CD4-positive, CD25-positive, alpha-beta regulatory T cell (primary cell): ENCODE results near the gene RABGAP1L. TPM values are rescaled to one million over a fixed set of nuclear protein-coding genes. Genes with fewer than 3 reads are reported as not detected.

Experiments
- ATAC-seq, 2 donors: fragments of 150-1000 bp; cut with Tn5 transposase; one replicate each; pipeline ENCODE4 v1.10.0; 2021; ENCODE audit warnings: low read depth in 2 of 2, moderate number of reproducible peaks in 2 of 2, moderate library complexity in 1 of 2
- DNase-seq, 3 donors: peaks; one replicate each; pipeline versions ENCODE4 v3.0.0 to v3.0.0-alpha.2; 2012 to 2022; ENCODE audit warnings: mixed read lengths in 1 of 3
- H3K27ac ChIP-seq: one replicate; pipeline ENCODE4 v1.7.0; 2013; ENCODE audit warnings: mild to moderate bottlenecking, low read length; ENCODE audit not compliant: insufficient read depth, poor library complexity, severe bottlenecking
- H3K27me3 ChIP-seq: one replicate; pipeline ENCODE4 v1.7.0; 2013; ENCODE audit warnings: low read length; ENCODE audit not compliant: control insufficient read depth, insufficient read depth
- H3K36me3 ChIP-seq: one replicate; pipeline ENCODE4 v1.7.0; 2013; ENCODE audit warnings: mild to moderate bottlenecking, low read length, moderate library complexity; ENCODE audit not compliant: control insufficient read depth, insufficient read depth
- H3K4me1 ChIP-seq: 2 replicates; pipeline ENCODE4 v1.7.0; 2013; ENCODE audit warnings: mild to moderate bottlenecking, low read length; ENCODE audit not compliant: insufficient read depth, control insufficient read depth, poor library complexity, severe bottlenecking
- H3K4me3 ChIP-seq: one replicate; pipeline ENCODE4 v1.7.0; 2013; ENCODE audit warnings: low read depth, mild to moderate bottlenecking, low read length, moderate library complexity
- H3K9me3 ChIP-seq, 2 experiments: 1 replicate in 1 of 2; 2 replicates in 1 of 2; pipeline ENCODE4 v1.7.0; 2013; ENCODE audit warnings: low read length in 2 of 2, mild to moderate bottlenecking in 1 of 2, moderate library complexity in 1 of 2; ENCODE audit not compliant: control insufficient read depth in 2 of 2
- H3K27ac Mint-ChIP-seq, 3 donors: one replicate each; pipeline ENCODE4 v1.8.0; 2020 to 2022; ENCODE audit warnings: mild to moderate bottlenecking in 3 of 3, mixed read lengths in 3 of 3, moderate library complexity in 2 of 3
- H3K27me3 Mint-ChIP-seq: one replicate; pipeline ENCODE4 v1.8.0; 2022; ENCODE audit warnings: mild to moderate bottlenecking, mixed read lengths
- H3K36me3 Mint-ChIP-seq: one replicate; pipeline ENCODE4 v1.8.0; 2020; ENCODE audit warnings: mixed read lengths
- H3K4me1 Mint-ChIP-seq, 4 donors: one replicate each; pipeline ENCODE4 v1.8.0; 2020 to 2022; ENCODE audit warnings: mixed read lengths in 4 of 4, mild to moderate bottlenecking in 1 of 4
- H3K4me3 Mint-ChIP-seq, 4 donors: one replicate each; pipeline ENCODE4 v1.8.0; 2020 to 2022; ENCODE audit warnings: mild to moderate bottlenecking in 4 of 4, mixed read lengths in 4 of 4, moderate library complexity in 3 of 4
- H3K9me3 Mint-ChIP-seq, 7 donors: one replicate each; pipeline ENCODE4 v1.8.0; 2020 to 2022; ENCODE audit warnings: mixed read lengths in 7 of 7, mild to moderate bottlenecking in 3 of 7, moderate library complexity in 2 of 7
- polyA plus RNA-seq, 4 donors: library from polyadenylated mRNA; unstranded; fragments of 300-500 nt; fragmentation: Illumina TruSeq; gene quantifications; one replicate each; pipeline ENCODE4 v1.2.3, GENCODE V29; 2021
- total RNA-seq: library from RNA; stranded (reverse); gene quantifications from one replicate; pipeline ENCODE4 v1.2.3, GENCODE V29; 2022

The RABGAP1L gene
- total and polyA plus RNA-seq, 5 donors from 2014 or later = 69.7 to 118 (median 84.9) TPM

DNA sequence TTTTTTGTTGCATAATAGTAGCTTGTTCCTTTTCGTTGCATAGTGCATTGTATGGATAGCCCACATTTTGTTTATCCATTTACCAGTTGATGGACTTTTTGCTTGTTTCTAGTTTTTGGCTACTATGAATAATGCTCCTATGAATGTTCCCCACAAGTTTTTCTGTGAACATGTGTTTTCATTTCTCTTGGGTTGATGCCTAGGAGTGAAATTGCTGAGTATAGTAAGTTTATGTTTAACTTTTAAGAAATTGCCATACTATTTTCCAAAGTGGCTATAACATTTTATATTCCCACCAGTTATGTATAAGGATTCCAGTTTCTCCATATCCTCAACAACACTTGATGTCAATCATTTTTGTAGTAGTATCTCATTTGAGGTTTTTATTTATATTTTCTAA is 755.7 kb downstream of the RABGAP1L start:
- Histone ChIP-seq H3K4me1 (peaks cover 11% of the 10 kb centered on the region), H3K36me3 (no peaks in the 10 kb centered on the region), H3K27ac (no peak overlapping the region), H3K27me3 (no peaks in the 10 kb centered on the region), H3K9me3 (peaks cover 0 to 2% of the 10 kb centered on the region in 2 experiments), H3K4me3 (no peak overlapping the region)
- no peaks in the 10 kb centered on the region for H3K27me3 Mint-ChIP-seq
- peaks cover 23 to 50% (median 28%) of the 10 kb centered on the region in 4 donors for H3K4me1 Mint-ChIP-seq
- peaks cover 0 to 2% (median 0%) of the 10 kb centered on the region in 7 donors for H3K9me3 Mint-ChIP-seq
- H3K4me3 Mint-ChIP-seq = peak overlapping the region in 1 of 4 donors; percentile 58
- H3K27ac Mint-ChIP-seq = peak overlapping the region in 2 of 3 donors; percentile 11 to 86
- no peak for ATAC-seq
- DNase-seq = no peak
- peaks cover 8% of the 10 kb centered on the region for H3K36me3 Mint-ChIP-seq

DNA sequence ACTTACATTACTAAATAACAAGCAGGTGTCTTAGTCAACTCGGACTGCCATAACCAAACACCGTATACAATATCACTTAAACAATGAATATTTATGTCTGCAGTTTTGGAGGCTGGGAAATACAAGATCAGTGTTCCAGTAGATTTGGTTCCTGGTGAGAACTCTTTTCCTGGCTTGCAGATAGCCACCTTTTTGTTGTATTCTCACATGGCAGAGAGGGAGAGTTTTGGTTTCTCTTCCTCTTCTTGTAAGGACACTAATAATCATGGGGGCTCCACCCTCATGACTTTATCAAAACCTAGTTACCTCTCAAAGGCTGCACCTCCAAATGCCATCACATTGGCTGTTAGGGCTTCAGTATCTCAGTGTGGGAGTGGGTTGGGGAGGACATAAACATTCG is 757.5 kb downstream of the RABGAP1L start:
- DNase-seq (peak in 1 of 3 donors; percentile 16), ATAC-seq (no peak)
- Mint-ChIP-seq H3K27ac (peak overlapping the region; percentile 81 to 88 (median 83)), H3K36me3 (peaks cover 13% of the 10 kb centered on the region), H3K4me3 (peak overlapping the region; percentile 52 to 76 (median 70)), H3K27me3 (no peaks in the 10 kb centered on the region), H3K9me3 (peaks cover 0 to 4% (median 0%) of the 10 kb centered on the region in 7 donors), H3K4me1 (peaks cover 16 to 41% (median 21%) of the 10 kb centered on the region in 4 donors)
- no peaks in the 10 kb centered on the region for H3K36me3 ChIP-seq
- H3K9me3 ChIP-seq = peaks cover 0 to 2% of the 10 kb centered on the region in 2 experiments
- no peak overlapping the region for H3K27ac ChIP-seq
- H3K4me1 ChIP-seq = peaks cover 6% of the 10 kb centered on the region
- peak overlapping the region; percentile 78 for H3K4me3 ChIP-seq
- no peaks in the 10 kb centered on the region for H3K27me3 ChIP-seq

DNA sequence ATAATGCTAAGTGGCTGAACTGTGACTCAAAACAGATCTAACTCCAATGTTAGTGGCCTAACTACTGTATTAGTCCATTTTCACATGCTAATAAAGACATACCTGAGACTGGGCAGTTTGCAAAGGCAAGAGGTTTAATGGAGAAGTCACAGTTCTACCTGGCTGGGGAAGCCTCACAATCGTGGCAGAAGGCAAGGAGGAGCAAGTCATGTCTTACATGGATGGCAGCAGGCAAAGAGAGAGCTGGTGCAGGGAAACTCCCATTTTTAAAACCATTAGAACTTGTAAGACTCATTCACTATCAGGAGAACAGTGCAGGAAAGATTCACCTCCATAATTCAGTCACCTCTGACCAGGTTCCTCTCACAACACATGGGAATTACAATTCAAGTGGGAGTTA is 760.8 kb downstream of the RABGAP1L start:
- Histone ChIP-seq H3K27ac (no peak overlapping the region), H3K27me3 (no peaks in the 10 kb centered on the region), H3K9me3 (peaks cover 0 to 2% of the 10 kb centered on the region in 2 experiments), H3K4me1 (peaks cover 6% of the 10 kb centered on the region), H3K4me3 (no peak overlapping the region), H3K36me3 (no peaks in the 10 kb centered on the region)
- Mint-ChIP-seq H3K27ac (peak overlapping the region in 1 of 3 donors; percentile 80), H3K9me3 (peaks cover 0 to 6% (median 2%) of the 10 kb centered on the region in 7 donors), H3K27me3 (no peaks in the 10 kb centered on the region), H3K36me3 (peaks cover 13% of the 10 kb centered on the region), H3K4me3 (no peak overlapping the region), H3K4me1 (peaks cover 8 to 17% (median 14%) of the 10 kb centered on the region in 4 donors)
- DNase-seq (no peak), ATAC-seq (no peak)

DNA sequence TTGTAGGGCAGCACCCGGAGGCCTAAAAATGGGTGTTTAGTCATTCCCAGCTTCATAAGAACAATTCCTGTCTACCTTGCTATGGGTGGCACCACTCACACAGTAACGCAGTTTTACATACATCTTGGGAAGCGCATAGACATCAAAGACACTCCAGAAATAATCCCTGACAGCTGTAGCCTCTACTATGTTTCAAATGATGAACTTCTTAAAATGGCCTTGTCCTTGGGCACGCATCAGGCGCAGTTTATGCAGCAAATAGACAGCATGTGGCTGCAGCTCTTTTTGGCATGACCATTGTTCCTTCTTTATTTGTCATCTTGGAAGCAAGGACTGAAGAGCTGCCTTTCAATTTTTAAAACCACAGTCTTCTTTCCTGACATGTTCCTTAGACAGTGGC is 762.8 kb downstream of the RABGAP1L start:
- Histone ChIP-seq H3K4me3 (no peak overlapping the region), H3K36me3 (no peaks in the 10 kb centered on the region), H3K9me3 (peaks cover 0 to 2% of the 10 kb centered on the region in 2 experiments), H3K27ac (no peak overlapping the region), H3K27me3 (no peaks in the 10 kb centered on the region), H3K4me1 (no peaks in the 10 kb centered on the region)
- no peak for ATAC-seq
- Mint-ChIP-seq H3K27me3 (no peaks in the 10 kb centered on the region), H3K27ac (no peak overlapping the region), H3K9me3 (peaks cover 0 to 6% (median 4%) of the 10 kb centered on the region in 7 donors), H3K36me3 (peaks cover 19% of the 10 kb centered on the region), H3K4me3 (no peak overlapping the region), H3K4me1 (peaks cover 4 to 6% (median 5%) of the 10 kb centered on the region in 4 donors)
- DNase-seq = no peak

DNA sequence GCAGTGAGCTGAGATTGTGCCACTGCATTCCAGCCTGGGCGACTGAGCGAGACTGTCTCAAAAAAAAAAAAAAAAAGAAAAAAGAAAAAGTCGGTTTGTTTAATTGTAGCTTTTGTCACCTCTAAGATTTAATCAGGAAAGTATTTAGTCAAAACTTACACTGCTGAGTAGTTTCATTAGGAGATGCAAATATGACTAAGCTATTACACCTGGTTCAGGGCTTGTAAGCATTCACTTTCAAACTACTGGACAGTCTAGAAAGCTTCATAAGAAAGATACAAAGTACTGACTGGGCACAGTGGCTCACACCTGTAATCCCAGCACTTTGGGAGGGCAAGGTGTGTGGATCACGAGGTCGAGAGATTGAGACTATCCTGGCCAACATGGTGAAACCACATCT is 764.5 kb downstream of the RABGAP1L start:
- no peaks in the 10 kb centered on the region for H3K27me3 Mint-ChIP-seq
- H3K27ac ChIP-seq = no peak overlapping the region
- no peak for ATAC-seq
- H3K36me3 Mint-ChIP-seq = peaks cover 19% of the 10 kb centered on the region
- H3K4me1 ChIP-seq = no peaks in the 10 kb centered on the region
- H3K9me3 Mint-ChIP-seq = peaks cover 0 to 6% (median 4%) of the 10 kb centered on the region in 7 donors
- H3K4me1 Mint-ChIP-seq = peaks cover 4 to 10% (median 5%) of the 10 kb centered on the region in 4 donors
- peak in 1 of 3 donors; percentile 18 for DNase-seq
- no peaks in the 10 kb centered on the region for H3K27me3 ChIP-seq
- H3K36me3 ChIP-seq = no peaks in the 10 kb centered on the region
- H3K4me3 Mint-ChIP-seq = no peak overlapping the region
- H3K27ac Mint-ChIP-seq = no peak overlapping the region
- H3K9me3 ChIP-seq = peaks cover 0 to 2% of the 10 kb centered on the region in 2 experiments
- H3K4me3 ChIP-seq = no peak overlapping the region

DNA sequence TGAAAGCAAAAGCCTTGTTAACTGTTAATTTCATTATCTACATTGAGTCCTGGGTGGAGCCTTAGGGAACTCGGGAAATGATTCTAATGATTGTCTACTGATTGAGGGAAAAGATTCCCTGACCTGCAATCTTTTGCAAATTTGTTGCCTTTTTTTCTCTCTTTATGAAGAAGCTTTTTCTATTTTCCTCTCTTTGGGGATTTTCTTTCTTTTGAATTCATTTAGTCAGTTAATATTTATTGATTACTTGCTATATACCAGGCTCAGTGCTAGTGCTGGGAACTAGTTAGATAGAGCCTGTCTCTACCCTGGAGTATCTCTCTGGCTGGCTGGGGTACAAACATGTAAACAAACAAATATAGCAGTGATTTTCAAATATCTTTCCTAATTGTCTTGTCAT is 769.2 kb downstream of the RABGAP1L start:
- DNase-seq = no peak
- peaks cover 0 to 5% (median 2%) of the 10 kb centered on the region in 7 donors for H3K9me3 Mint-ChIP-seq
- H3K4me3 Mint-ChIP-seq = no peak overlapping the region
- Histone ChIP-seq H3K27me3 (no peaks in the 10 kb centered on the region), H3K27ac (no peak overlapping the region), H3K4me1 (no peaks in the 10 kb centered on the region), H3K9me3 (no peaks in the 10 kb centered on the region), H3K36me3 (no peaks in the 10 kb centered on the region), H3K4me3 (no peak overlapping the region)
- peaks cover 5 to 15% (median 10%) of the 10 kb centered on the region in 4 donors for H3K4me1 Mint-ChIP-seq
- ATAC-seq = no peak
- peaks cover 11% of the 10 kb centered on the region for H3K36me3 Mint-ChIP-seq
- no peak overlapping the region for H3K27ac Mint-ChIP-seq
- H3K27me3 Mint-ChIP-seq = no peaks in the 10 kb centered on the region

DNA sequence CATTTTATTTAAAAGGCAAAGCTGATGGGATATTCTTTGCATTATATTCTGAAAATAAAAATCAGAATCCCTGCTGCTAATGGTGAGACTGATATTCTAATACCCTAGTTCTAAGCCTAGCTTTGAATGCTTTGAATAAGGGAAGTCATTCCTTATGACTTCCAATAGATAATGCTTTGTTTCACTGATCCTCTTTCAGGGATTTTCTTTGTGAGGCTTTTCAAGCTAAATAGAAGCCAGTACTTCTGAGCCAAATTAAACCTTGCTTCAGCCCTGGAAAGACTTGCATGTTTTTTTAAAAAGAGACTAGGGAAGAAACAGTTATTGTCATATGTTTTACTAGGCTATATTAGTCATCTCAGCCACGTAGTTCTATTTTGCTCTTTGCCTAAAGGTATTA is 771.9 kb downstream of the RABGAP1L start:
- Mint-ChIP-seq H3K4me1 (peaks cover 2 to 12% (median 9%) of the 10 kb centered on the region in 4 donors), H3K9me3 (no peaks in the 10 kb centered on the region), H3K4me3 (no peak overlapping the region), H3K27ac (no peak overlapping the region), H3K36me3 (no peaks in the 10 kb centered on the region), H3K27me3 (no peaks in the 10 kb centered on the region)
- Histone ChIP-seq H3K27me3 (no peaks in the 10 kb centered on the region), H3K27ac (no peak overlapping the region), H3K36me3 (no peaks in the 10 kb centered on the region), H3K4me1 (no peaks in the 10 kb centered on the region), H3K9me3 (no peaks in the 10 kb centered on the region), H3K4me3 (no peak overlapping the region)
- ATAC-seq (no peak), DNase-seq (no peak)

DNA sequence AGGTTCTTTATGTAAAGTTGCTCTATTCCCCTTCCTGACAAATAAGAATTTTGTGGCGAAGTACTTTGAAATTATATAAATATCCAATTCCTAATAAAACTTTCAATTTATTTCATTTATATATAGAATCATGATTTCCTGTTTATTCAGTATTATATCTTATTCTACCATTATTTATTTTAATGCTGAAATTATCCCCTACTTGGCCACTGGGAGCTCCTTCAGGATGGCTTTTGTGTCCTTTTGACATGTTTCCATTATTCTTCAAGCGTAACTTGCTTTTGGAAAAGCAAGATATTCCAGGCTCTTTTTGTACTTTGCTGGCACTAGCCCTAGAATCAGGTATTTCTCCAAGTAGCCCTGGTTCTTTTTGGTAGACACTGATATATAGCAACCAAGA is 773.3 kb downstream of the RABGAP1L start:
- no peak overlapping the region for H3K27ac Mint-ChIP-seq
- no peaks in the 10 kb centered on the region for H3K27me3 Mint-ChIP-seq
- ATAC-seq (no peak), DNase-seq (no peak)
- Histone ChIP-seq H3K9me3 (no peaks in the 10 kb centered on the region), H3K4me1 (no peaks in the 10 kb centered on the region), H3K4me3 (no peak overlapping the region), H3K27me3 (no peaks in the 10 kb centered on the region), H3K27ac (no peak overlapping the region), H3K36me3 (no peaks in the 10 kb centered on the region)
- no peaks in the 10 kb centered on the region for H3K36me3 Mint-ChIP-seq
- H3K9me3 Mint-ChIP-seq = no peaks in the 10 kb centered on the region
- no peak overlapping the region for H3K4me3 Mint-ChIP-seq
- peaks cover 2 to 12% (median 8%) of the 10 kb centered on the region in 4 donors for H3K4me1 Mint-ChIP-seq
